HG03575 (cell line): Measurements from ENCODE around the gene ZNF208.
"Not testable (repeated sequence)": the region's sequence is repeated elsewhere in the genome, so short reads cannot be mapped to it uniquely, and the experiment has no call there.

Experiments used
- ATAC-seq: cut with Tn5 transposase; IDR thresholded peaks from one replicate; pipeline ENCODE4 v1.9.1; 2021; ENCODE audit not compliant: unreplicated experiment, insufficient number of reproducible peaks, low FRiP score; ENCODE audit errors: extremely low read depth

Gene ZNF208

GRCh38 chr19:22010437-22011143, at the start of gene ZNF208:
Gene ZNF208 (minus strand): TSS chr19:22010943. CDS start chr19:22010794, 149 bp downstream.
- ATAC-seq, result not testable (repeated sequence)

GRCh38 chr19:22052644-22053013, 41.9 kb upstream of the ZNF208 start:
- ATAC-seq, result no peak

- not testable (repeated sequence) for ATAC-seq
Observed at GRCh38 chr19:22041151-22041550, 30.4 kb upstream of the ZNF208 start.

GRCh38 chr19:22030680-22031079, 19.9 kb upstream of the ZNF208 start:
- ATAC-seq, result no peak

- ATAC-seq, result no peak
Observed at GRCh38 chr19:22026687-22027086, 15.9 kb upstream of the ZNF208 start.

- not testable (repeated sequence) for ATAC-seq
Observed at GRCh38 chr19:22025539-22025938, 14.8 kb upstream of the ZNF208 start.

- no peak for ATAC-seq
Observed at GRCh38 chr19:21970466-21970865, 40.3 kb downstream of the ZNF208 start.

GRCh38 chr19:21947775-21948174, 63.0 kb downstream of the ZNF208 start:
- ATAC-seq, result no peak

- ATAC-seq, result no peak
Observed at GRCh38 chr19:21940684-21941083, 70.1 kb downstream of the ZNF208 start.

- no peak for ATAC-seq
Observed at GRCh38 chr19:21934593-21934992, 76.2 kb downstream of the ZNF208 start.

GRCh38 chr19:21934131-21934530, 76.6 kb downstream of the ZNF208 start:
- no peak for ATAC-seq

- ATAC-seq, result no peak
Observed at GRCh38 chr19:21922276-21922675, 88.5 kb downstream of the ZNF208 start.

GRCh38 chr19:21921691-21922180, 89.0 kb downstream of the ZNF208 start:
- no peak for ATAC-seq

GRCh38 chr19:21915411-21915810, 95.3 kb downstream of the ZNF208 start:
- ATAC-seq, result no peak

- no peak for ATAC-seq
Observed at GRCh38 chr19:21912654-21913053, 98.1 kb downstream of the ZNF208 start.

- ATAC-seq, result no peak
Observed at GRCh38 chr19:21910318-21910717, 100.4 kb downstream of the ZNF208 start.

- ATAC-seq, result no peak
Observed at GRCh38 chr19:21908066-21908465, 102.7 kb downstream of the ZNF208 start.

GRCh38 chr19:21907516-21907915, 103.2 kb downstream of the ZNF208 start:
- no peak for ATAC-seq

GRCh38 chr19:21902571-21902970, 108.2 kb downstream of the ZNF208 start:
- ATAC-seq, result no peak

- no peak for ATAC-seq
Observed at GRCh38 chr19:21901861-21902260, 108.9 kb downstream of the ZNF208 start.

- ATAC-seq, result no peak
Observed at GRCh38 chr19:21900401-21900800, 110.3 kb downstream of the ZNF208 start.
